HK-2 (cell line): ENCODE results near the gene PAIP1.
"Not testable (repeated sequence)": the region's sequence is repeated elsewhere in the genome, so short reads cannot be mapped to it uniquely, and the experiment has no call there.

Experiments
- DNase-seq: peaks from one replicate; pipeline ENCODE4 v3.0.0-alpha.2; 2018; ENCODE audit not compliant: unreplicated experiment

The PAIP1 gene

GRCh38 chr5:43514816-43515677, 41.8 kb downstream of the PAIP1 start, which contains the start of gene C5orf34:
Gene C5orf34 (minus strand): TSS chr5:43515148. CDS start chr5:43509339, 5,809 bp downstream.
- peak; percentile 97 for DNase-seq

DNA sequence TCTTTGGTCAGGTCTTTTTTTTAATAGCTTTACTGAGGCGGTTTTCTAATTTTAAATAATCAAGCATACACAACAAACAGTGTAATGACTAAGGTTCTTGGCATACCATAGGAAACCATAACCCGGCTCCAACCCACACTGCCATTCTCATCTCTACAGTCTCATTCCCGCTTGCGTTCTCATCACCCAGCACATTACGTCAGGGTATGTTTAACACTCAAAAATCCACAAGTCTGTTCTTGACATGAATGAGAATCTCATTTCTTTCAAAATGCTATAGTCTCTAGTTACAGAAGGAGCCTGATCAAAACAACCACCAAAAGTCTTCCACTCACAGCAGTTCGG, 42.4 kb downstream of the PAIP1 start:
- DNase-seq = no peak

GRCh38 chr5:43514025-43514424, 42.9 kb downstream of the PAIP1 start:
- no peak for DNase-seq

DNA sequence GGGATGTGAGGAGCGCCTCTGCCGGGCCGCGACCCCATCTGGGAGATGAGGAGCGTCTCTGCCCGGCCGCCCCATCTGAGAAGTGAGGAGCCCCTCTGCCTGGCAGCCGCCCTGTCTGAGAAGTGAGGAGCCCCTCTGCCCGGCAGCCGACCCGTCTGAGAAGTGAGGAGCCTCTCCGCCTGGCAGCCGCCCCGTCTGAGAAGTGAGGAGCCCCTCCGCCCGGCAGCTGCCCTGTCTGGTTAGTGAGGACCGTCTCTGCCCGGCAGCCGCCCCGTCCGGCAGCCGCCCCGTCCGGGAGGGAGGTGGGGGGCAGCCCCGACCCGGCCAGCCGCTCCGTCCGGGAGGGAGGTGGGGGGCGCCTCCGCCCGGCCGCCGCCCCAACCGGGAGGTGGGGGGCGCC, 45.8 kb downstream of the PAIP1 start:
- not testable (repeated sequence) for DNase-seq

DNA sequence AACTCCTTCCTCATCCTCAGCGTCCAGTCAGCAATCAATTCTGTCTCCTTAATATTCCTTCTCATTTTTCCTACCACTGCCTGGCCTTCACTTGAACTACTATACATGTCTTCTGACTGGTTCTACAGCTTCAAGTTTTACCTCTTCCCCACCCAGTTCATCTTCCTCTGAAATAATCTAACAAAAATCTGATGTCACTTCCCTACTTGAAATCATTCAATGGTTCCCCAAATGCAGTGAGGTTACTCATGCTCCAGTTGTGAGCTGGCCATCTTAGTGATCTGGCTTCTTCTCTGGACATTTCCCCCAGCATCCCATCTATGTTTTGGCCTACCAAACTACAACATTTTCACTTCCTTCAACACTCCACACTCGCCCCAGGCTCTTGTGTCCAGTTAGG, 58.3 kb downstream of the PAIP1 start:
- DNase-seq = no peak

- no peak for DNase-seq
Observed at GRCh38 chr5:43497311-43498104, 59.4 kb downstream of the PAIP1 start.

DNA sequence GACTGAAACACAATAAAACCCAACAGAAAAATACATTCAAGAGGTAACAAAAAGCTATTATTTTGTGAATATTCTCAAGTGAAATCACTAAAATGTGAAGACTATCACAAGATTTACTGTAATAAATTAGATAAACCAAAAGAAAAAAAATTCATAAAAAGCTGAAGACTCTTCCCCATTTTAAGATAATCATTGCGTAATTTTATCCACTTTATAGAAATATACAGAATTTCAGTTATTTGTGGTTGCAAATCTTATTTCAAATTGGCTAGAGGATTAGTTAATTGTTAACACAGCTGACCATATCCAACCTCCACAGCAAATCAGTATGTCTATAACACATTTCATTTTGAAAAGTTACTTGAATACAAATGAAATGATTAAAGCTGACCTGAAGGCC, 65.6 kb downstream of the PAIP1 start:
- DNase-seq = no peak

- DNase-seq = no peak
Observed at GRCh38 chr5:43486353-43486752, 70.5 kb downstream of the PAIP1 start.

- no peak for DNase-seq
Observed at GRCh38 chr5:43485406-43485805, 71.5 kb downstream of the PAIP1 start.

DNA sequence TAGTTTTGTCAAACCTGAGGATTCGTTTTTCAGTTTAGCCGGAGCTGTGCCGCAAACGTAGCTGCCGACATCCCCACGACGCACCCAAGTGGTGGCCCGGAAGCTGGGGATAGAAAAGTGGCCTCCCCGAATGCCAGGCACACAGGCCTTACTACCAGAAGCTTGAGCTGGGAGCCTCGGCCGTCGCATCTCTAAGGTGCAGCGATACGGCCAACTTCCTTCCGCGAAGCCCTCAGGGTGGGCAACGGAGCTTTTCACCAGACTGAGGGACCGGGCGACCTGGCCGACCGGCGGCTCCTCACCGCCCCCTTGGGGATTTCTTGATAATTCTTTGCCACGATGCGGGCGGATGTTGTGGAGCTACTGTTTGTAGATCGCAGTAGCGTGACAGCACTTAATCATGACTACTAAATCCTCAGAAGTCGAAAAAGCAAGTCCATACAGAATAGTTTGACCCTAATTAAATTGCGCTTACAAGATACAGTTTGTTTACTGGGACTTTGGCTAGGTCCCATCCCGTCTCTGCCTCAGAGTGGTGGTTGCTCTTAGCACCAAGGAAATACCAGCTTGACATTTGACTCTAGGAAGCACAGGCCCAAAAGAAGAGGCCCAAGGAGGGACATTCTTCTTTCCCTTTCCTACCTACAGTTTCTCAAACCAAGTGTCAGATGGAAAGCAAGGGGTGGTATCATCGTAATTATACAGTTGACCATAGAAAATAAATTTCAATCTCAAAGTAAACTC, 72.6 kb downstream of the PAIP1 start:
- peak; percentile 85 for DNase-seq

DNA sequence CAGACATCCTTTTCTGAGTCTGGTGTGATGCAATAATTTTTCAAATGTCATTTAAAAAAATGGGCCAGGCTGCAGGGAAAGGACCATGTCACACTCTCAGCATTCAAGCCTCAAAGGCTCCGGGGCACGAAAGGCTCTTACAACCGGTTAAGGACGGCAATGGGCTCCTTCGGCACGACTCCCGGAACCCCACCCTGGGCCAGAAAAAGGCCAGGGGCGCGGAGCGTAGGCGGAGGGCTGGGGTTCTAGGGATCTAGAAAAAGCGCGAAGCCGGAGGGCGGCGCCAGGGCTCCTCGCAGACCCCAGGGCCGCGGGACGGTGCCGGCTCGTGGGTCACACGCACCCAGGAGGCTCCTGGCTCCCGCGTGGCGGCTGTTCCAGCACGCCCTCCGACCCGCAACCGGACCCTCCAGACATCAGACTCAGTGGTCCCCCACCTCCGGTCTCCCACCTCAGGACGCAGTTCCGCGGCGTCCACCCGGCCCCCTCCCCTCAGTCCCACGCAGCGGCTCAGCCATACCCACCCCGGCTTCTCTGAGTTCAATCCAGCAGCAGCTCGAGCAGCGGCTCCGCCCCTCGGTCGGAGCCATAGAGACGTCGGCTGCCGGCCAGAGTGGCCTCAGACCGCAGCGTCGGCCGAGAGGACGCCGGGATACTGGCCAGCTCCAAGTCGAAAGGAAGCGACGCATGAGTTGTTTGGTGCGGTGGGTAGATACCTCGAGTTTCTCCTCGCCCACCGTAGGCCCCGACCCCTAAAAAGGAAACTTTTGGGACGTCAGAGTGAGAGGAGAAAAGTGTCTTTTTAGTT, 73.4 kb downstream of the PAIP1 start, which contains the start of gene TMEM267:
Gene TMEM267 (minus strand): TSS at position 568 of the 808 bp plus-strand sequence. CDS start 29,896 bp downstream, outside the sequence.
- peak; percentile 89 for DNase-seq

GRCh38 chr5:43482490-43483297, 74.2 kb downstream of the PAIP1 start:
- no peak for DNase-seq
